NAMALWA (cell line): ENCODE data around the gene NDUFS7.
A peak's percentile ranks its signal among the peaks of the same experiment; 100 is the strongest.

Experiments
- DNase-seq: peaks from one replicate; pipeline ENCODE4 v3.0.0-alpha.2; 2015; ENCODE audit warnings: low spot score

NDUFS7 gene

GRCh38 chr19:1383312-1384084, at the start of gene NDUFS7:
NDUFS7 (plus strand) TSS chr19:1383907; CDS start chr19:1383927, 20 bp downstream.
- DNase-seq: peak; percentile 92

DNA sequence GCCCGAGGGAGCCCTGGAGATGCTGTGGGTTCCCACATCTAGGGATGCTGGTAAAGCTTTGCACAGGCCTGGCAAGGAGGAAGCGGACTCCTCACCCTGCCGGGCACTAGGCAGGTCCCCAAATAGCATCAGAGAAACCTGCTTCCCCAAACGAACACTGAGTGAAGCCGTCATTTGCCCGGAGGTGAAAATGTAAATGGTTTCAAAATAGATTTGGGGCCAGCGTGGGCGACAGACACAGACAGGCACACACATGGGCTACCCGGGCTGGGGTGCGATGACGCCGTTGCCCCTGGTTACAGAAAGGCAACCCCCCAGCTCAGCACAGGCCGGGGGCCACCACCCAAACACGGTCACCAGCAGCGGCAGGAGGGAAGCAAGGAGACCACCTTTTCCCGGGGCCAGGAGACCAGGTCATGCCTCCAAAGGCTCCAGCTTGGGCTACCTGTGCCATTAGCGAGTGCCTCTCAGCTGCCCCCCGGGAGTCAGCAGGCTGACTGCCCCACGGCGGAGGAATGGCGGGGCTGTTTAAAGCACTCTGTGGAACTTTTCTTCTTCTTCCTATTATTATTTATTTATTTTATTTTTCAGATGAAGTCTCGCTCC, 47.5 kb upstream of the NDUFS7 start:
- DNase-seq: no peak

DNA sequence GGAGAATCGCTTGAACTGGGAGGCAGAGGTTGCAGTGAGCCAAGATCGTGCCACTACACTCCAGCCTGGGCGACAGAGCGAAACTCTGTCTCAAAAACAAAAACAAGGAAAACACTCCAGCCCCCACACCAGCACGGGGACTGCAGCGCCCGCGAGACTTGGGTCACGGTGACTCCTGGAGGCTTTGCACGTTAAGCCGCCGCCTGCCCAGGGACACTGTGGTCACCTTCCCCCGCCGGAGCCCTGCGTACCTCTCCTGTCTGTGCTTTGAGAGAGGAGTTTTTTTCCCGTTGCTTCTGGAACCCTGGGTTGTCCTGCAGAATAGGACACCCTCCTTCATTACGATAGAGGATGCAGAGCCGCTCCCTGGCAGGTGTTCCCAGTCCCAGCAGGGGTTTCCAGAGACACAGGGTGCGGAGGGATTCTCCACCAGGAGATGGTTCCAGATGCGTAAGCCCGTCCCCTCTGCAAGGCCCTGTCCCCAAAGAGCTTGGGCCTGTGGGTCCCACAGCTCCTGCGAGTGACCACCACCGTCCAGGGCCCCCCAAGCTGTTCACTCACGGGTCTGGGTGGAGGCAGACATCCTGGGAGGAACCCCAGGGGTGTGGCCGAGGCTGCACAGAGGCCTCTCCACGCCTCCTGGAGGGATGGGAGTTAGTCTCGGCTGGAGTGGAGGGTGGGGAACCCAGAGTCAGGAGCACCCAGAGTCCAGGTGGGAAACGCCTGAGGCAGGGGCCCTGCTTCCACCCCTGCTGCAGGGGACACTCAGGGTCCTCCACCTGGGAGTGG, 42.8 kb upstream of the NDUFS7 start:
- DNase-seq: no peak

DNA sequence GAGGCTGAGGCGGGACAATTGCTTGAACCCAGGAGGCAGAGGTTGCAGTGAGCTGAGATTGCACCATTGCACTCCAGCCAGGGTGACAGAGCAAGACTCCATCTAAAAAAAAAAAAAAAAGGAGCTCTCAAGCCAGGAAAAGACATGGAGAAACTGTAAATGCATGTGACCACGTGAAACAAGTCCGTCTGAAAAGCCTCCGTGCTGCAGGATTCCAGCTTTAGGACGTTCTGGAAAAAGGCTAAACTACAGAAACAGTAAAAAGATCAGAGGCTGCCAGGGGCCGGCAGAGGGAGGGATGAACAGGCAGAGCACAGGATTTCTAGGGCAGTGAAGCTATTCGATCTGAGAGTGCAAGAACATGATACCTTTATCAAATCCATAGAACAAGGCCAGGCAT, 40.7 kb upstream of the NDUFS7 start:
- no peak for DNase-seq

- no peak for DNase-seq
Observed at GRCh38 chr19:1349211-1349610, 34.5 kb upstream of the NDUFS7 start.

DNA sequence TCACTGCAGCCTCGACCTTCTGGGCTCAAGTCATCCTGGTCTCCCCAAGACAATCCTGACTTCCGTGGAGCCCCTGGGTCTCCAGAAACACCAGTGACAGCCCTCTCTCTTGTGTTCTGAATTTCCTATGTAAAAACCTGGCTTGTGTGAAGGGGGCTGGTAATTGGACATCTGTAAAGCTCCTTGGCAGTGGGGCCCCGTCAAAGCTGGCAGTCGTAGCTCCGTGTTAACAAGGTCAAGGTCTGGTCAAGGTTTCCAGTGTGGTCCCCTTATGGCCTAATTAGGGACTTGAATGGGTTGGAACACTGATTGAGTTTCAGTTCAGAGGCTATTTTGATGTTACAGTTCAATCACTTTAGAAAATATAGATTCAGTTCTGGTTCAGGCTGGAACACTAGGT, 32.8 kb upstream of the NDUFS7 start:
- DNase-seq: no peak

DNA sequence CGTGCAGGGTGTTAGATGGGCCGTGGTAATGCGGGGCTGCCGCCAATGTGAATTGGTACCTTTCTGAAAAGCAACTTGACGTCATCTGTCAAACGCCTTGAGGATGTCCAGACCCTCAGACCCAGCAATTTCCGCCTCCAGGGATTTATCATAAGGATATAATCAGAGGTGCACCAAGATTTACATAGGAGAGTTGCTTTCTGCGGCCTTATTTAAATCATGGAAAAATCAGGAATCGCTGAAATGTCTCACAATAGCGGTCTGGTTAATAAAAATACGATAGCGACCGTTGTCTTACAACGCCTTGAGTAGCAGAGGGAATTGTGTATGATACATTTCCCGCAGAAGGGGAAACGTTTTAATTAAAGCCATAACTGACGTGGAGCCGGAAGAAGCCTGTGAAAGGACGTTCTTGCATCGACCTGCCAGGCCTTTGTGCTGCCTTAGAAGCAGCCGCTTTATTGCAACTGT, 32.3 kb upstream of the NDUFS7 start:
- DNase-seq: no peak

GRCh38 chr19:1353144-1353543, 30.6 kb upstream of the NDUFS7 start:
- no peak for DNase-seq

GRCh38 chr19:1354970-1355567, 28.6 kb upstream of the NDUFS7 start:
- DNase-seq: no peak

DNA sequence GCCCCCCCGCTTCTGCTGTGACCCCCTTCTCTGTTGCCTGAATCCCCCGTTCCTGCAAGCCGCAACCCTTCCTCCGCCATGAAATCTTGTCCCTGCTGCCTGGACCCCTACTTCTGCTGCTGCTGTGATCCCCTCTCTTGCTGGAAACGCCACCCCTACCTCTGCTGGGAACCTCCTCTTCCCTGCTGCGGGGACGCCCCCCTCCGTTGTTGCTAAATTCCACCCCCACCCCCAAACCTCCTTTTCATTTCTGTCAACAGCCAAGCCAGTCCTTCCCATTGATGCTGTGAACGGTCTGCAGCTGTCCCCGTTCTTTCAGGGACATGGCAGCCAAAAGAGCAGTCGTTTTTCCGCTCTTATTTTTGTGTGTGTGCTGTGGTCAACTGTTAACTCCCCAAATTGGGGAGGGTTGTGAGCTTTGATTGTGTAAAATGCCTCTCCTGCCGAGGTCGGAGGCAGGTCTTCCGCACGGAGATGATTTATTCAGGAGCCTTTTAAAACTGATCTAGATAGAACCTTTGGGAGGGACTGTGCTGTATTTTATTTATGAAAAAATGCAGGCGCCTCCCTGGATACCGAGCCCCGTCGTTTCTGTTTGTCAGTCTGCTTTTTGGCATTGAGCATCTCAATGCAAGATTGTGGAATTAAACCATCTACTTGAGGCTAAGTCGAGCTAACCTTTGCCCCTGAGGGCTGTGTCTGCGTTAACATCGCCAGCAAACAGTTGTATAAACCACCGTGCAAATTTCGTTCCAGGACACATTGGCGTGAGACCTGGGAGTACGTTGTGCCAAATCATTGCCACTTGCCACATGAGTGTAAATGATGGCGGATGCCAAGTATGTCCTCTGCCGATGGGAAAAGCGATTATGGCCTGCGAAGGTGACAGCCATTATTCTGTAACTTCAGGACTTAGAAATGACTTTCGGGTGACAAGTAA, 27.9 kb upstream of the NDUFS7 start:
- DNase-seq: no peak

- no peak for DNase-seq
Observed at GRCh38 chr19:1356508-1356865, 27.2 kb upstream of the NDUFS7 start.

DNA sequence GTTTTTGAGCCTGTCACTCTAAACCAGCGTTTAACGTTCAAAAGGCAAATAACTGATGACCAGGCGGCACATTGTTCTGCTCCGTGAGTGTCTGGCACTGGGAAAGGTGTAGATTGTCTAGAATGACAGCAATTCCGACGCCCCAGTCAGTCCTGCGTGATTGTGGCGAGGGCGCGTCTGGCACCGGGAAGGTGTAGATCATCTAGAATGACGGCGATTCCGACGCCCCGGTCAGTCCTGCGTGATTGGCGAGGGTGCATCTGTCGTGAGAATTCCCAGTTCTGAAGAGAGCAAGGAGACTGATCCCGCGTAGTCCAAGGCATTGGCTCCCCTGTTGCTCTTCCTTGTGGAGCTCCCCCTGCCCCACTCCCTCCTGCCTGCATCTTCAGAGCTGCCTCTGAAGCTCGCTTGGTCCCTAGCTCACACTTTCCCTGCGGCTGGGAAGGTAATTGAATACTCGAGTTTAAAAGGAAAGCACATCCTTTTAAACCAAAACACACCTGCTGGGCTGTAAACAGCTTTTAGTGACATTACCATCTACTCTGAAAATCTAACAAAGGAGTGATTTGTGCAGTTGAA, 26.1 kb upstream of the NDUFS7 start:
- no peak for DNase-seq

- DNase-seq: no peak
Observed at GRCh38 chr19:1360126-1360817, 23.4 kb upstream of the NDUFS7 start.

DNA sequence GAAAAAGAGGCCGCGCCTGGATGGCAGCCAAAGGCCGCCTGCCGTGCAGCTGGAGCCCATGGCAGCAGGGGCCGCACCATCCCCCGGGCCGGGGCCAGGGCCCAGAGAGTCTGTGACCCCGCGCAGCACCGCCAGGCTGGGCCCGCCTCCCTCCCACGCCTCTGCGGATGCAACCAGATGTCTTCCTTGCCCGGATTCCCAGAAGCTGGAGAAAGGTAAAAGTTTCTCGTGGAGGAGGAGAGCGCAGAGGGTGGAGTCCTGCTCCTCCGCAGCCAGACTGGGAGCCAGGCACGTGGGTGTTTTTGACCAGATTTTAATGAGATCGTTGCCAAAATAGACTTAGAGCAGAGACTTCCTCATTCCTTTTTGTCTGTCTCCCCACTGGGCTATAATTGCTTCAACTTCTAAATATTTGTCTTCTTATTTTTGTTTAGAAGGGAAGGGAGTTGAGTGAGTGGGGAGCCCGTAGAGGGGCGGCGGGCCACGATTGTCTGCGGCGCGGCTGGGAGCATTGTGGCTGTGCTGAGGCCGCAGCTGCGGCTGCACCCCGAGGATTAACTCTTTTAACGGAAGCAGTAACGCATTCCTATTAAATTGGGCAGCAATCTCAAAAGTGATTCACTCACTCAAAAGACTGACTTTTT, 22.8 kb upstream of the NDUFS7 start:
- DNase-seq: no peak

DNA sequence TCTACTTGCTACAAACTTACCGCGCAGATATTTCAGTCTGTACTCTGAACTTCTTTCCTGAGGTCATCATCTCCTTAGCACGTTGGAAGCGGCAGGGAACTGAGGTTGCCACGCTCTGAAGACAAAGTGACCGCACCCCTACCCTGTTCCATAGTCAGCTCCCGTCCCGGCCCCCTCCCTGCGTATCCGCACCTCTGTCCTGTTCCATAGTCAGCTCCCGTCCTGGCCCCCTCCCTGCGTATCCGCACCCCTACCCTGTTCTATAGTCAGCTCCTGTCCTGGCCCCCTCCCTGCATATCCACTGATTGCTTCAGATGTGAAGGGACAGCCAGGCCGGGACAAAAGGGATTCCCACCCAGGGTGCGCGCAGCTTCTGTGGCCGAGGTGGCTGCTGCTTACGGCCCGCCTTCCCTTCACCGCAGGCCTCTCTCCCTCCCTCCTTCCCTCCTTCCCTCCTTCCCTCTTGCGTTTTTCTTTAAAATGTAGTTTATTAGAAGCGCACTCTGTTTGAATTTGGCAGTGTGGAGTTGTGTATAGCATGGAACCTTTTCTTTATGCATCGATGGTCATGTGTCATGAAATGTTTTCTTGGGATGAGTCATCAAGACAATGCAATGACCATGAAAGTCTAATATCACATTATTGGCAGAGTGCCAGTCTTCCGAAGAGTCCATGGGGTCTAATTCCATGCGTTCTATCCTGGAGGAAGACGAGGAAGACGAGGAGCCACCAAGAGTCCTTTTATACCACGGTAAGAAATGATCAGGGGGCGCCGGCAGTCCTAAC, 21.9 kb upstream of the NDUFS7 start:
- DNase-seq: no peak

- DNase-seq: no peak
Observed at GRCh38 chr19:1362387-1363257, 21.1 kb upstream of the NDUFS7 start.

DNA sequence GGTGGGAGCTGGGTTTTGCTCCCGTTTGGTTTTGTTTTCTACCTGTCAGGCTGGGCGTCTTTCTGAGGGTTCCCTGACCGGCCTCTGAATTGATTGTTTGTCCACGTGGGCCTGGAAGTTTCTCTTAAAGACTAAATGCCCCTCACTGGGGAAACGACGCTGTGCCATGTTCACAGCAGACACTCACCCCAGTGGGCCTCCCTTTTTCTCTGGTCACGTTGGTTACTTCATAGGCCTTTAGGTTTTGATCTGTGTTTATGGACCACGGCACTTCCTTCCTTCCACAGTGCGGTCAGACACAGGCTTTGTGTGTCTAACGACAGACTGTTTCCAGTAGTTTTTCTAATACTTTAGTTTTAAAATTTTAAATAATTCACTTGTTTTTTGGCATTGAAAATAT, 20.1 kb upstream of the NDUFS7 start:
- no peak for DNase-seq

DNA sequence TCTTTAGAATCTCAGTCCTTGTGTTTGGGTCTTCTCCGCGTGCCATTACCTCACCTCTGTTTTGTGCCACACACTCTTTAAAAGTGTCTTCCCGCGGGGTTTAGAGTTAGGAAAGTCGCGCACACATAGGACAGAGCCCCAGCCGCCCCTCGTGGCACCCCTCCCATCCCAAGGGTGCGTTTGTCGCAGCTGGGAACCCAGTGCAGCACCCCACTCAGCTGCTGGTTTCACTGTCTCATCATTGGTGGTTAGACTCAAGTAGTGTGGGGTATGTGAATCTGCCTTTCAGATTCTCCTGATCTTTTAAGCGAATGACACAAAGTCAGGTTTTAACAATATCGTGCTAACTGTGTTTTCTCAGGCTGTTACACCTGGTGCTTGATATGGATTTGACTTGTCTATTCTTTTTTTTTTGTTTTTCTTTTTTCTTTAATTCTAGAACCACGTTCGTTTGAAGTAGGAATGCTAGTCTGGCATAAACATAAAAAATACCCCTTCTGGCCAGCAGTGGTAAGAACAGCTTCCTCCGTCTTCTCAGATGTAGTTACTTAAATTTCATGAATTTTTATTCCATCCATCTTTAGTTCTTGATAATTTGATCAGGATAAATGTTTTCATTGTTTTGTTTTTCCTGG, 19.5 kb upstream of the NDUFS7 start:
- peak; percentile 34 for DNase-seq
